Measurements from ENCODE around the gene REV3L.

DNA sequence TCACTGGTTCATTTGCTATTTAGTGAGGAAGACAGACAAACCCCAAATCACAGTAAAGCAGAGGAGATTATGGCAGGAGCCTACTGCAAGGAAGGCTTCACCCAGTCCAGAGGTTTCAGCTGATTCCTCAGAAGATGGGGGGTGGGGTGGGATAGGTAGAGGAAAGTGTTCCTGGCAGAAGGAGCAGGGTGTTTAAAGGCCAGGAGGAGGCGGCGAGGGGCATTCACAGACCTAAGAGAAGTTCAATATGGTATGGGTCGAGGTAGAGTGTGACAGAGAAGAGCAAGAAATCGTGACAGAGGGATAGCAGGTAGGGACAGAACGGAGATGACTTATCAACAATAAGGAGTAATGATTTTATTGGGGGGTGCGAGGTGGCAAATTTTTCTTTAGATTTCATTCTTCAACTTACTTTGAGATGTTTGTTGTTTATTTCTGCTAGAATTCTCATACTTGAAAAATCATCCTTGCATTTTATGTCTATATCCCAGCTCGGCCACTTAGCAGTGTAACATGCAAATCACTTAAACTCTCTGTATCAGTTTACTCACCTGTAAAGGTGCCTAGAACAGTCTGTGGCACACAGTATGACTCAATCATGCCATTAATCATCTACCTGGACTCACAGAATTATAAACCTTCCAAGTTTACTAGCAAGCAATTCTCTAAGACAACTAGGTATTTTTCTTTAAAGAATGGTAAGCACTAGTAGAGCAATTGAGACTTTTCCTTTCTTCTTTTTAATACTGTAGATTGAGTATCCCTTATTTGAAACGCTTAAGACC, 176.7 kb downstream of the REV3L start:
- TF ChIP-seq POLR2A (IDR thresholded peaks at IDR 0.05) (no peak), POLR2AphosphoS5 (IDR thresholded peaks at IDR 0.05) (no peak)
- TF ChIP-seq, protein P1, sequence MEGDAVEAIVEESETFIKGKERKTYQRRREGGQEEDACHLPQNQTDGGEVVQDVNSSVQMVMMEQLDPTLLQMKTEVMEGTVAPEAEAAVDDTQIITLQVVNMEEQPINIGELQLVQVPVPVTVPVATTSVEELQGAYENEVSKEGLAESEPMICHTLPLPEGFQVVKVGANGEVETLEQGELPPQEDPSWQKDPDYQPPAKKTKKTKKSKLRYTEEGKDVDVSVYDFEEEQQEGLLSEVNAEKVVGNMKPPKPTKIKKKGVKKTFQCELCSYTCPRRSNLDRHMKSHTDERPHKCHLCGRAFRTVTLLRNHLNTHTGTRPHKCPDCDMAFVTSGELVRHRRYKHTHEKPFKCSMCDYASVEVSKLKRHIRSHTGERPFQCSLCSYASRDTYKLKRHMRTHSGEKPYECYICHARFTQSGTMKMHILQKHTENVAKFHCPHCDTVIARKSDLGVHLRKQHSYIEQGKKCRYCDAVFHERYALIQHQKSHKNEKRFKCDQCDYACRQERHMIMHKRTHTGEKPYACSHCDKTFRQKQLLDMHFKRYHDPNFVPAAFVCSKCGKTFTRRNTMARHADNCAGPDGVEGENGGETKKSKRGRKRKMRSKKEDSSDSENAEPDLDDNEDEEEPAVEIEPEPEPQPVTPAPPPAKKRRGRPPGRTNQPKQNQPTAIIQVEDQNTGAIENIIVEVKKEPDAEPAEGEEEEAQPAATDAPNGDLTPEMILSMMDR (IDR thresholded peaks at IDR 0.05): no peak
